Gastroesophageal sphincter (tissue), 3 donors: ENCODE data around the gene MLF1.

Source experiments
- CTCF ChIP-seq, 4 experiments: fragments of 200-600 bp in 2 of 4; fragments of 450-650 bp in 2 of 4; sonication (generic) in 1 of 4; IDR thresholded peaks; one replicate each; pipeline ENCODE4 v1.5.1; 2017 to 2019; ENCODE audit warnings: antibody characterized with exemption in 4 of 4, mild to moderate bottlenecking in 2 of 4, moderate library complexity in 2 of 4
- POLR2A ChIP-seq, 2 donors: fragments of 450-650 bp; IDR thresholded peaks; one replicate each; pipeline ENCODE4 v1.6.1; 2017; ENCODE audit warnings: antibody characterized with exemption in 2 of 2, mild to moderate bottlenecking in 2 of 2, moderate library complexity in 1 of 2

GRCh38 chr3:158642005-158642404, 71.0 kb downstream of the MLF1 start:
- TF ChIP-seq POLR2A (IDR thresholded peaks at IDR 0.05): no peak
- TF ChIP-seq CTCF (IDR thresholded peaks at IDR 0.05): no peak
